Measurements from ENCODE around the gene NRCAM.
"Not testable (repeated sequence)": the region's sequence is repeated elsewhere in the genome, so short reads cannot be mapped to it uniquely, and the experiment has no call there.

NRCAM gene

DNA sequence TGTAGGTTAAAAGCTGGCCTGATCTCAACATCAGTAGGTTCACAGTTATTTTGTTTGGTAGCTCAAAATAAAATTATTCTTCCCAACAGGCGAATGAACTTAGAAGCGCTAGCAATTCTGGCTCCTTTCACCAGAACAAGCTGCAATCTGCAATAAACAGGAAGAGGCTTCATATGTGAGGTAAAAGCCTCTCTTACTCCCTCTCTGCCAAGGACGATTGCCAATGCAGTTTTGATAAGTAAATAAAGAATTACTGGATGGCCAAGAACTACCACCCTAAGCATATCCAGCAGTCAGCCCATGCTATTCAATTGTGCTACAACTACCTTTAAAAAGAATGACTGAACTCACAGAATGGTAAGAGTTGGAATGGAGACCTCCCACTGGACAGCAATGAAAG, 176.1 kb downstream of the NRCAM start:
- DNase-seq (ENCODE audit: low read depth in 3 of 3) = no peak

DNA sequence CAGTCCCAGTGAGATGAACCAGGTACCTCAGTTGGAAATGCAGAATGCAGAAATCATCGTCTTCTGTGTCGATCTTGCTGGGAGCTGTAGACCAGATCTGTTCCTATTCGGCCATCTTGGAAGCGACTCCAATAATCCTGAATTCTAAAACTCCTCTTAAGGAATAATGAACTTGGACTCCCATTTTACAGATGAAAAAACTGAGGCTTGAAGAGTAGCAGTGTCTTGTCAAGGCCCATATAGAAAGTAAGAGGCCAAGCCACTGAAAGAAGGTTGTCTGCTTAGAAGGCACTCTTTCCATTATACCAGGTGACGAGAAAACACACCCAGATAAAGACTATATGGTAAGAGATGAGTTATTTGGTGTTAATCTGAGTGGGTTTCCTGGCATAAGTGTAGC, 177.5 kb downstream of the NRCAM start:
- no peak for DNase-seq (ENCODE audit: low read depth in 3 of 3)

DNA sequence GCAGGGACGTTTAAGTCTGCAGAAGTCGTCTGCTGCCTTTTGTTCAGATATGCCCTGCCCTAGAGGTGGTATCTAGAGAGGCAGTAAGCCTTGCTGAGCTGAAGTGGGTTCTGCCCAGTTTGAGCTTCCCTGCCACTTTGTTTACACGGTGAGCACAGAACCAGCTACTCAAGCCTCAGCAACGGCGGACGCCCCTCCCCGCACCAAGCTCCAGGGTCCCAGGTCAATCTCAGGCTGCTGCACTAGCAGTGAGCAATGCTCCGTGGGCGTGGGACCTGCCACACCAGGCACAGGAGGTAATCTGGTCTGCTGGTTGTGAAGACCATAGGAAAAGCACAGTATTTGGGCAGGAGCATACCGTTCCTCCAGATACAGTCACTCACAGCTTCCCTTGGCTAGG, 178.0 kb downstream of the NRCAM start:
- no peak for DNase-seq (ENCODE audit: low read depth in 3 of 3)

DNA sequence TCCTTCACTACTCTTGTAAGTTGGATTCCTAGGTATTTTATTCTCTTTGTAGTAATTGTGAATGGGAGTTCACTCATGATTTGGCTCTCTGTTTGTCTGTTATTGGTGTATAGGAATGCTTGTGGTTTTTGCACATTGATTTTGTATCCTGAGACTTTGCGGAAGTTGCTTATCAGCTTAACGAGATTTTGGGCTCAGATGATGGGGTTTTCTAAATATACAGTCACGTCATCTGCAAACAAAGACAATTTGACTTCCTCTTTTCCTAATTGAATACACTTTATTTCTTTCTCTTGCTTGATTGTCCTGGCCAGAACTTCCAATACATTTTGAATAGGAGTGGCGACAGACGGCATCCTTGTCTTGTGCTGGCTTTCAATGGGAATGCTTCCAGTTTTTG, 181.8 kb downstream of the NRCAM start:
- not testable (repeated sequence) for DNase-seq (ENCODE audit: low read depth in 3 of 3)

DNA sequence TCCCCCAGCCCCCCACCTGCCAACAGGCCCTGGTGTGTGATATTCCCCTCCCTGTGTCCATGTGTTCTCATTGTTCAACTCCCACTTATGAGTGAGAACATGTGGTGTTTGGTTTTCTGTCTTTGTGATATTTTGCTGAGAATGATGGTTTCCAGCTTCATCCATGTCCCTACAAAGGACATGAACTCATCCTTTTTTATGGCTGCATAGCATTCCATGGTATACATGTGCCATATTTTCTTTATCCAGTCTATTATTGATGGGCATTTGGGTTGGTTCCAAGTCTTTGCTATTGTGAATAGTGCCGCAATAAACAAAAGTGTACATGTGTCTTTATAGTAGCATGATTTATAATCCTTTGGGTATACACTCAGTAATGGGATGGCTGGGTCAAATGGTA, 183.3 kb downstream of the NRCAM start:
- DNase-seq (ENCODE audit: low read depth in 3 of 3) = not testable (repeated sequence)

DNA sequence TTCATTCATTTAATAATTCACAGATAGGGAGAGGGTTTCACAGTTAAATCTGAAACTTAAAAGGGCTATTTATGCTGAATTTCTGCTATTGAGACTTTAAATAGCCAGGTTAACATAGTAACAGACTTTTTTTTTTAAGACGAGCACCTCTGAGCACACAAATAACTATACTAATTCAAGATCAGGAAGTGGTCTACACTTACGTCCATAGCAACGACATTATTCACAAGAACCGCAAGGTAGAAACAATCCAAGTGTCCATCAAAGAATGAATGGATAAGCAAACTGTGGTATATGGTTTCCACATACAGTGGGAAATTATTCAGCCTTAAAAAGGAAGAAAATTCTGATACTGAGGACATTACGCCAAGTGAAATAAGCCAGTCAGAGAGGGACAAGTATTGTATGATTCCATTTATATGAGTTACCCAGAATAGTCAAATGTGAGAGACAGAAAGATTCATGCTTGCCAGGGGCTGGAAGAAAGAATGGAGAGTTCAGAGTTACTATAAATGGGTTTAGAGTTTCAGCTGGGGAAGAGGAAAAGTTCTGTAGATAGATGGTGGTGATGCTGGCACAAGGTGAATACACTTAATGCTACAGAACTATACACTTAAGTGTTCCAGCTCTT, 185.7 kb downstream of the NRCAM start:
- DNase-seq (ENCODE audit: low read depth in 3 of 3) = no peak

DNA sequence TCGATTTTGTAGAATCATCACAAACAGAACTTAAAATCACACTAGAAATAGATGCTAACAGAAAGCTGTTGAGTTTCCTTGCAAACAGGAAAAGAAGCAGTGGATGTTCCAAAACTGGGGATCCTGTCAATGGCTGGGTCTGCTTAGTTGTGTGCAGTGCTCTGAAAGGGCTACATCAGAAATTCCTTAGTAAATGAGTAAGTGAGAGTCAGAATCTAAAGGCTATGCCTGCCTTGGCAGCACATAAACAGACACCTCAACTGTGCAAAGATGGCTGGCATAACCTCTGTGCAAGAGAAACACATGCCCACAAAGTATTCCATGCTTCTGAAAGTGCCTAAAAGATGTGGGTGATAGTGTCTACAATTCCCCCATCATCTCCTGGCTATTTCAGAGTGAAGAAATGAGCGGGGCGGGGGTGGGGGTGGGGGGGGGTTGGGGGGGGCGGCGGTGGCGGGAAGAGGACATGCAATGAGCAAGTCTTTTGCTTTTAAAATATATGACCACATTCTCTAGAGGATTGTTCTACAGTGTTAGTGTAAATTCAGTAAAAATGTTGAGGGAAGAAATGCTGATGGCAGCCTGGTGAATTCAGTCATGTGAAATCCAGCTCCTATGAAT, 187.9 kb downstream of the NRCAM start:
- DNase-seq (ENCODE audit: low read depth in 3 of 3) = no peak

DNA sequence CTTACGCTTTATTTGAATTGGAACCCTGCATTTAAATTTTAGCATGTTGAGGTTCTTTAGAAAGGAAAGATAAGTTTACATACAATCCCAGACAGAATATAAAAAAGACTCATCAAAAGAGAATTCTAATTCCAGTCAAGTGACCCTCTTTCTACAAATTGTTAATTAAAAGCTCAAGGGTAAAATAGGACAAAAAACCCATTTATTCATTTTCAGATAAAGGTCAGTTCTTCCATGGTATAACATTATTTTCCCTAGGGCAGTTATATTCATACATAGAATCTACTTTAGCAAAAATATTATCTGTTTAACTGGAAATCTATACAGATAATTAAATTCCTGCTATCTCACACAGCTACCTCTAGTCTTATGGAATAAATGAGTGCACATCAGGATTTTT, 188.6 kb downstream of the NRCAM start:
- DNase-seq (ENCODE audit: low read depth in 3 of 3) = no peak

DNA sequence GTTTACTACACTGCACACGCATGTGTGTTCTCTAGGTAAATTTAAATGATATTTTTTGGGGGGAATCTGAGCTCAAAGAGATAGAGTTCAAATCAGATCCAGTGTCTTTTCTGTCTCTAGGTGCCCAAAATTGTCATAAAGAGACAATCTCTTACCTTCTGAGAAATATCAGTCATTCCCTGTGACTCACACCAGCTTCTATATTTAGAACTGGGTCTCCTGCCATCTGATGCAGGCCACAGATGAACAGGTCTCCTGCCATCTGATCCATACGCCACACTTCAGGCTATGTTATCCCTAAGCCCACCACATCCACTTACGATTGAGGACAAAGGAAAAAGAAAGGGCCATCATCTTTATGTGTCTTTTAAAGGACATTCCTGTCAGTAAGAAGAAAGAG, 189.7 kb downstream of the NRCAM start:
- DNase-seq (ENCODE audit: low read depth in 3 of 3) = no peak

DNA sequence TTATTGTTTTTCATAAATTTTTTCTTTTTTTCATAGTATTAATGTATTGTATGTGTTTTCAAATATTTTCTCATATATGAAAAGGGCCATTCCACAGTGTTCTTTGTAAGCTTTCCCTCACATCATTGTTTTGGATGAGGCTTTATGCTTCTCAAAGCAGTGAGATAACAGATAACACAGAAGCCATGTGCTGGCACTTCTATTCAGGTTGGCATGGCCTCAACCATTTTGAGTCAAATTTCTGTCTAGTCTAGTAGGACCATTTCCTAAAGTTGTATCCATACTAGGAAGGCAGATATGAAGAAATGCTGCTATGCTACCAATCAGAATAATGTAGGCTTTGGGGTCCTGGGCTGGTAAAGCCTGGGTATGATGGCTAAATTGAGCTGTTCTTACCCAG, 190.2 kb downstream of the NRCAM start:
- DNase-seq (ENCODE audit: low read depth in 3 of 3) = no peak

DNA sequence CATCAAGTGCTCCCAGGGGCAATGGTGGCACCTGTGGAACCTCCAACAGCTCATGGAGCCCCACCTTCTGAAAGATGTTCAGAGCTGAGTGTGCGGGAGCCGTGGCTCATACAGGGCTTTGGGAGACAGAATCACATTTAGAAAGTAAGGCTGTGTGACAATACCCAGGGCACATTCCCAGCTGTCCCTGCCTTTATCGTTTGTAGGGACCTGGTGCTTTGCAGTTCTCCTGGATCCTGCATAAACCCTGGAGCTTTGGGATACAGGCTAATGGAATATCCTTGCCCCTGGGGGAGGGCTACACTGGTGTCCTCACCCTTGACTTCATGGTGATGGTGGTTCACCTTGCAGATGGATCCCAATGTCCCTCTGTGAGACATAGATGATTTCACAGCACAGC, 191.2 kb downstream of the NRCAM start:
- no peak for DNase-seq (ENCODE audit: low read depth in 3 of 3)

DNA sequence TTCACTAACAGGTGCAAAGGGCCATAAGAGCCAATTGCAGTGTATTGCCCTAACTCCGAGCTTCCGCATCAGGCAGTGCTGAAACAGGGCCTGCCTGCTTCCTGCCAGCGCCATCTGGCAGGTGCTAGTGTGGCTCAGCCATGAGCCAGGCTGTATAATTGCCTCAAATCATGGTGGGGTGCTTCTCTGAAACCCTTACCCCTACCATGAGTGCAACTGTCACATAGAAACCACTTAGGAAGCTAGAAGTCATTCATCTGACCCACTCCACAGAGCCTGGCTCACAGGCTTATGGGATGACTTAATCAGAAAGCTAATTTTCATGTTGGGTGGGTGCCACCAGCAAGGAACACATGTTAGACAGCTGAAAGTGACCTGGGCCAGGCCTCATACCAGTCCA, 192.8 kb downstream of the NRCAM start:
- no peak for DNase-seq (ENCODE audit: low read depth in 3 of 3)

DNA sequence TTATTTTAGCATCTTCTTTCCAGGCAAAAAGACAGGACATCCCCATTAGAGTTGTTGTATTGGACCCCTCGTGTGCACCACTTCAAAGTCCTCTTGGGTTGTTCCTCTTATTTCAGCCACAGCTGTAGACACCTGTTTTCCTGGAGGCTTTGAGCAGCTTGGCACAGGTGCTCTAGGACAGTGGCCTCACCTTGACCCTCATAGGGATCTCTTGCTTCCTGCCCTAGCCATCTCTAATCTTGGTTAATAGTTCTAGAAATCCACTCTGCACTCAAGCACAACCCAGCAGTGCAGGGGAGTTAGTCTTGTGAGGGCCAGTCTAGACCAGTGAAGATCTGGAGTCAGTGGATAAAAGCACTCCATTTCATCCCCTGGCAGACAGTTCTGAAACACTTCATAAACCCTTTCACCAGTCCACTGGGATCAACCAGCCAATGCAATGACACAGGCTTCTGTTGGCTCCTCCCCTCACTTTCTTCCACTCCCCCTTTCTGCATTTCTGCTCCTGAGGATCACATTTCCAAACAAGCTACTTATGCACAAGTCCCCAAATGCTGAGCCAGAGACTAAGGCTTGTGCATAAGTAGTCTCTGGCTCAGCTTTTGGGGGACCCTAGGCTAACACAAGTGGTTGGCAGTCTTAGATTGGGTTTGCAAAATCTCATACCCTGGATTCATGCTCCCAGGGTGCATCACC, 194.5 kb downstream of the NRCAM start:
- DNase-seq (ENCODE audit: low read depth in 3 of 3) = no peak

DNA sequence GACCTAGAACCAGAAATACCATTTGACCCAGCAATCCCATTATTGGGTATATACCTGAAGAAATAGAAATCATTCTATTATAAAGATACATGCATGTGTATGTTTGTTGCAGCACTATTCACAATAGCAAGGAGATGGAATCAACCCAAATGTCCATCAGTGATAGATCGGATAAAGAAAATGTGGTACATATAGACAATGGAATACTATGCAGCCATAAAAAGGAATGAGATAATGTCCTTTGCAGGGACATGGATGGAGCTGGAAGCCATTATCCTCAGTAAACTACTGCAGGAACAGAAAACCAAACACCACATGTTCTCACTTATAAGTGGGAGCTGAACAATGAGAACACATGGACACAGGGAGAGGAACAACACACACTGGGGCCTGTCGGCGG, 196.8 kb downstream of the NRCAM start:
- DNase-seq (ENCODE audit: low read depth in 3 of 3) = not testable (repeated sequence)

DNA sequence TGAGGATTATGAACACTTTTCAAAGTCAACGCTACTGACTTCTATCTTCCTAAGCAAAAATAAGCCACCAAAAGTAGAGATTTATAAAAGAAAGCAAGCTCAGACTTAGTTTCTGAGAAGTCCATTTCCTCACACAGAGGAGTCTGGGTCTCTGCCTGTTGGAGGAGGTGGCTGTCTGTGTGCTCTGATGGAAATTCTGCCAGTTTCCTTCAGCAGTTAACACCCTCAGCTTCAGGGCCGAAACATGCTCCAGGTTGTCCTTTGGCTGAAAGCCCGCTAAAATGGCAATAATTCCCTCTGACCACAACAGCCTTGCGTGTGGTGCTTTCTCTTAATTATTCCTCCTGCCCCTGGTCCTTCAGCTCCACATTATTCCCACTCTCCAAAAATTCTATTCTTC, 198.3 kb downstream of the NRCAM start:
- no peak for DNase-seq (ENCODE audit: low read depth in 3 of 3)

DNA sequence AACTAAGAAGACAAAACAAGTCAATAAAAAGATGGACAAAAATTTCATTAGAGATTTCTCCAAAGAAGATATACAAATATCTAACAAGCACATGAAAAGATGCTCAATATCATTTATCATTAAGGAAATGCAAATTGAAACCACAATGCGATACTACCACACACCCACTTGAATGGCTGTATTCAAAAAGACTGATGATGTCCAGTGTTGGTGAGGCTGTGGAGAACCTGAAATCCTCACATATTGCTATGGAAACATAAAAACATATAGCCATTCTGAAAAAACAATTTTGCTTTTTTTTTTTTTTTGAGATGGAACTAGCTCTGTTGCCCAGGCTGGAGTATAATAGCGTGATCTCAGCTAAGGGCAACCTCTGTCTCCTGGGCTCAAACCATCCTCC, 202.0 kb downstream of the NRCAM start:
- no peak for DNase-seq (ENCODE audit: low read depth in 3 of 3)

DNA sequence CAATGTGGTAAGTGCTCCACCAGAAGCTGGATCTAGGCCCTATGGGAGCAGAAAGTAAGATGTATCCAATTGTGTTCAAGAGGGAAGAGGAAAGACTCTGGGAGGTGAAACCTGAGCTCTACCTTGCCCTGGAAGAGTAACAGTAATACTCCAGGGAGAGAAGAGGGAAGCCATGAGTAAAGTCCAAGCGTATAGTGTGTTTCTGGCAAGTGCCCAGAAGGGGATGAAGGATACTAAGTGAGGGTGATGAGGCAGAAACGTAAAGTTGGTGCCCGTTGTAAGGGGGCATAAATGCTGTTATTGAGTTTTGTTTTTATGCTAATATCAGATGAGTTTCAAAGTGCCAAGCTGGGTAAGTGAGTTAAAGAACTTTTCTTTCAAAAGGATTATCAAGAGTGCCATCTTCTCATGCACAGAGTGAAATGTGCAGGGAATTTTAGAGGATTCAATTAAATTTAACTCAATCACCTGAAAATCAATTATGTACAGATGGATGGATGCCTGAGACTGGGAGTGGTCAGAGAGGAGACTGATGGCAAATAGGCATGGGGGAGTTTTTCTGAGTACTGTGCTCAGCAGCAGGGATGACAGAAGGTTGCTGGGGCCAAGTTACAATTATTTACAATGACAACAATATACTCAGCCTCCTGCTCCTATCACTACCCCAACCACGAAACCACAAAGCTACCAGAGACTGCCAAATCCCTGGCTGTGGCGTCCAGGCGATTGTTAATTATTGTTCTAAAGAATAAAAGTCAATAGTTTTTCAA, 202.8 kb downstream of the NRCAM start:
- no peak for DNase-seq (ENCODE audit: low read depth in 3 of 3)

DNA sequence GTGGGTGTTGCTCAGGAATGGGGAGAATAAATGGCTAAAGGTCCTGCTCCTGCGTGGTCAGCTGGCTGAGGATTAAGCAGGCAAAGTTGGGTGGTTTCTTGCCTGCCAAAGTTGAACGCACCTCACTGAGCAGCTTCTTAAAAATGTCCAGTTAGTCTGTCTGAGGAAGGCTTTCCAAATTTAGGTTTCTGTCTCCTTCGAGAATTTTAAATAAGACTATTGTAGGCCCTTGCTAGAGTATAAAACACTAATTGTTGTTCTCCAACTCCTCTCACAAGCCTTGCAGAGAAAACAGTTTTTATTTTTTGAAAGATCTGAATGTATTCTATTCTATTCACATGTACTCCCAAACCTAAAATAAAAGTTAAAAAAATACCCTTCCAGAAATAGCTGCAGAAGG, 204.1 kb downstream of the NRCAM start:
- DNase-seq (ENCODE audit: low read depth in 3 of 3) = no peak

DNA sequence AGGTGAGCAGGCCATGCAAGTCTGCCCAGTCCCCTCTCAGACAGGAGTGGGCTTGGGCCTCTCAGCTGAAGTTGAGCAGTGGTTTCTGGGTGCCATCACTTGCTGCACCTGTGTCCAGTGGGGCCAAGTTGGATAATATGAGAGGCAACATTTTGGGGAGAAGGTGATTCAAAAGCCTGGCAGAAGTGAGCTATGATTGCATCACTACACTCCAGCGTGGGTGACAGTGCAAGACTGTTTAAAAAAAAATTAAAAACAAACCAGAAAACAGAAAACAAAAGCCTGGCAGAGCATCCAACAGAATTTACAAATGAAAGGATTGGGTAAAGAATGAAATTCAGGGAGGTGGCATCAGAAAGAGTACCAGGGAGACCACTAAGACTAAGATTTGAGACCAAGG, 204.5 kb downstream of the NRCAM start:
- DNase-seq (ENCODE audit: low read depth in 3 of 3) = no peak

DNA sequence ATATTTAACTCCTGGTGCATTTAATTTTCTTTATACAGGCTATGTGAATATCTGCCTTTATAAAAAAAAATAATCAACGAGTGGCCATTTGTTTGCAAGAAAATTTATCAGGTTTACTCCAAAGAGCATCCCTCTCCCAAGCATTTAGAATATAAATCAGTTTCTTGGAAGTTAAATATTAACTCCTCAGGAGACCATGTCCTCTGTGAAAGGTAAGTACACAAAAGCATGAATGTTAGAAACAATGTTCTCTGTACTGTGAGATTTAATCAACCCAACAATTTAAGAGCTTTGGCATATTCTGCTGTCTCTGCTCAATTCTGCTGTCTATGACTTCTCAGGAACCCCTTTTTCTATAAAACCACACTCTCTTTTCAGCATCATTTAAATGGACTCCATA, 206.8 kb downstream of the NRCAM start:
- no peak for DNase-seq (ENCODE audit: low read depth in 3 of 3)

DNA sequence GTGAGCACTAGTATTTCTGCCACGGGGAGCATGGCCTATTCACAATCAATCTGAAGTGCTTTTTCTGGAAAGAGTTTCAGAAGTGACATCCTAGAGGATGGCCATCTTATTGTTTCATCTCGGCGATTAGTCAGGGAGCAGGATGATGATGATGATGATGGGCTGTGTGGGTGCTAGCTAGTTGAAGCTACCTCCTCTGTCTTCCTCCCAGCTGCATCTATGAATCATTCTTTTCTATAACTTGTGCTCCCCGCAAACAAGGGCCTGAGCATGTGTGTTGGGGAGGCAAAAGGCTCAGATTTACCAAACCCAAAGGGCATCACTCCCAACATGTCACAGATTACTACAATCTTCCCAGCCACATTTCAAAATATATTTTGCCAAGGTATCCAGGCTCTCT, 207.4 kb downstream of the NRCAM start:
- no peak for DNase-seq (ENCODE audit: low read depth in 3 of 3)

DNA sequence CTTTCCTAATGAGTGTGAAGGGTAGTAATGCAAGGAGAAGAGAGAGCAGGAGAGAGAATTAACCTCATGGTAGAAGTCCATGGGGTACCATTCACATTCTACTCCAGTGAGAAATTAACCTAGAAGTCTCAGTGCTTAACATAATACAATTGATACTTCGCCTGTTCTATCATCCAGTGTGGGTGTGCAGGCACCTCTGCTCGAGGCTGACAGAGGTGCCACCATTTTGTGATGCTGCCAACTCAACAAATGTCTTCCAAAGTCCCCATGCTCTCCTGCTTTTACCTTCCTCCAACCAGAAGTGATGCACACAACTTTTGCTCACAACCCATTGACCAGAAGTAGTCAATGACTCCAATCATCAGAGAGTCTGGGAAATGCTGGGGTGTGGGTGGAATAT, 207.8 kb downstream of the NRCAM start:
- DNase-seq (ENCODE audit: low read depth in 3 of 3) = no peak

DNA sequence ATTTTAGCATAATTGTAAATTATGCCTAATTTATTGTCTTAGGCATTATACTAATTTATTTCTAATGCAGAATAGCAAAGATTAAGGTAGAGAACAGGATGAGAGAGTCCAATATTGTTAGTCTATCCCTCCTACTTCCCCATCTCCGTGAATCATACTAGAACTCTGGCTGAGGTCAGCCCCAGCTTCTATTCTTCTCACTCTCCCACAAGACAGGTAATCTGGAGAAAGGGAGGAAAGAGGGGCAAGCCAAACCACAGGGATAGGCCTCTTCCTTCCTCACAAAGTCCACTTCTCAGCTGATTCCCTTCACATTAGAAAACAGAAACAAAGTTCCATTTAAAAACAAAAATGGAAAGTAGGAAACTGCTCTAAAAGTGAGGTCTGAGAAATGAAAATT, 208.6 kb downstream of the NRCAM start:
- no peak for DNase-seq (ENCODE audit: low read depth in 3 of 3)

Data from stimulated activated CD4-positive, alpha-beta T cell treated with anti-CD3 and anti-CD28 coated beads, TNF-alpha, amount 100 ng/mL, for 24 hours (primary cell).